Common myeloid progenitor, CD34-positive (primary cell): ENCODE results near the gene RADIL.

Experiments
- CTCF ChIA-PET: fragments of 350-600 bp; sonication (Branson Sonifier 250); formaldehyde crosslinking; loops from one replicate; lab custom pipeline; 2021; ENCODE audit warnings: antibody characterized with exemption; lab: Charles Lee
- POLR2A ChIA-PET: fragments of 350-600 bp; sonication (Branson Sonifier 250); formaldehyde crosslinking; loops from one replicate; lab custom pipeline; 2021; ENCODE audit warnings: antibody characterized with exemption; lab: Charles Lee
- DNase-seq, 3 donors: peaks; one replicate each; pipeline versions ENCODE4 v3.0.0 to v3.0.0-alpha.2; 2013
- H3K27ac ChIP-seq, 2 experiments: 1 replicate in 1 of 2; 2 replicates in 1 of 2; pipeline ENCODE4 v1.7.0; 2013; ENCODE audit warnings: inconsistent platforms in 2 of 2, low read length in 2 of 2, mild to moderate bottlenecking in 2 of 2, low read depth in 1 of 2, moderate library complexity in 1 of 2; ENCODE audit not compliant: severe bottlenecking in 2 of 2, insufficient read depth in 1 of 2, poor library complexity in 1 of 2
- H3K27me3 ChIP-seq, 5 experiments: replicated peaks in 2 of 5; 1 replicate in 3 of 5; 2 replicates in 2 of 5; pipeline versions ENCODE4 v1.6.1 to v1.7.0; 2013; ENCODE audit warnings: low read length in 4 of 5, mild to moderate bottlenecking in 2 of 5, moderate library complexity in 2 of 5, inconsistent platforms in 1 of 5; ENCODE audit not compliant: insufficient read depth in 5 of 5, control insufficient read depth in 4 of 5
- H3K36me3 ChIP-seq, 4 experiments: 1 replicate in 2 of 4; 2 replicates in 2 of 4; pipeline versions ENCODE4 v1.6.1 to v1.7.0; 2013; ENCODE audit warnings: low read length in 3 of 4, control low read depth in 1 of 4, mild to moderate bottlenecking in 1 of 4; ENCODE audit not compliant: control insufficient read depth in 4 of 4, insufficient read depth in 4 of 4
- H3K4me1 ChIP-seq, 4 experiments: 1 replicate in 3 of 4; 2 replicates in 1 of 4; pipeline versions ENCODE4 v1.6.1 to v1.7.1; 2013; ENCODE audit warnings: low read length in 3 of 4, mild to moderate bottlenecking in 3 of 4, control low read depth in 1 of 4, inconsistent platforms in 1 of 4, moderate library complexity in 1 of 4; ENCODE audit not compliant: control insufficient read depth in 4 of 4, insufficient read depth in 4 of 4; ENCODE audit errors: control extremely low read depth in 1 of 4
- H3K4me3 ChIP-seq, 7 experiments: 1 replicate in 4 of 7; 2 replicates in 3 of 7; pipeline versions ENCODE4 v1.5.1 to v1.7.0; 2013; ENCODE audit warnings: mild to moderate bottlenecking in 7 of 7, low read length in 6 of 7, moderate library complexity in 6 of 7, inconsistent platforms in 2 of 7, low read depth in 2 of 7, control low read depth in 1 of 7; ENCODE audit not compliant: insufficient read depth in 4 of 7, control insufficient read depth in 1 of 7; ENCODE audit errors: extremely low read depth in 1 of 7
- H3K9me3 ChIP-seq, 5 experiments: 1 replicate in 4 of 5; 2 replicates in 1 of 5; pipeline versions ENCODE4 v1.6.1 to v1.7.1; 2013; ENCODE audit warnings: low read length in 4 of 5, mild to moderate bottlenecking in 2 of 5, inconsistent platforms in 1 of 5, low read depth in 1 of 5, moderate library complexity in 1 of 5; ENCODE audit not compliant: control insufficient read depth in 4 of 5, insufficient read depth in 2 of 5; ENCODE audit errors: control extremely low read depth in 1 of 5
- WGBS: methylation state at CpG from one replicate; pipeline ENCODE4 v1.1.5; 2013; ENCODE audit not compliant: insufficient coverage; 5-methylcytosine and 5-hydroxymethylcytosine counted together

Gene RADIL

GRCh38 chr7:4808565-4808964, 75.0 kb downstream of the RADIL start:
- Histone ChIP-seq H3K4me3 (peak overlapping the region in 3 of 7 experiments; percentile 52 to 69 (median 56)), H3K4me1 (peaks cover 0 to 34% (median 20%) of the 10 kb centered on the region in 4 experiments), H3K9me3 (no peaks in the 10 kb centered on the region), H3K36me3 (no peaks in the 10 kb centered on the region), H3K27ac (no peak overlapping the region), H3K27me3 (no peaks in the 10 kb centered on the region)
- WGBS: 93% methylated on average over 20 of the region's 37 CpGs
- CTCF ChIA-PET: interaction anchor here (1.0 to 5.0 kb wide), 4 partner anchors 9 to 165 kb away, joined by 3 to 17 read pairs (median 10); no protein-coding TSS in a partner anchor
- DNase-seq: no peak
- POLR2A ChIA-PET: interaction anchor here (1.1 kb wide), 1 partner anchor 33 kb away, joined by 3 read pairs; the partner anchor contains the start of gene AP5Z1

GRCh38 chr7:4808026-4808425, 75.5 kb downstream of the RADIL start:
- WGBS: 35% methylated on average over 3 of the region's 5 CpGs
- no peaks in the 10 kb centered on the region for H3K36me3 ChIP-seq
- ChIA-PET POLR2A (interaction anchor here (1.1 to 1.6 kb wide), 2 partner anchors 16 to 33 kb away, joined by 3 to 5 read pairs; partner anchors contain the start of gene AP5Z1), CTCF (interaction anchor here (1.0 to 5.0 kb wide), 4 partner anchors 8 to 166 kb away, joined by 3 to 17 read pairs (median 10); no protein-coding TSS in a partner anchor)
- no peaks in the 10 kb centered on the region for H3K27me3 ChIP-seq
- H3K9me3 ChIP-seq: no peaks in the 10 kb centered on the region
- no peak overlapping the region for H3K27ac ChIP-seq
- peak overlapping the region in 1 of 7 experiments; percentile 16 for H3K4me3 ChIP-seq
- peaks cover 0 to 31% (median 20%) of the 10 kb centered on the region in 4 experiments for H3K4me1 ChIP-seq
- no peak for DNase-seq

DNA sequence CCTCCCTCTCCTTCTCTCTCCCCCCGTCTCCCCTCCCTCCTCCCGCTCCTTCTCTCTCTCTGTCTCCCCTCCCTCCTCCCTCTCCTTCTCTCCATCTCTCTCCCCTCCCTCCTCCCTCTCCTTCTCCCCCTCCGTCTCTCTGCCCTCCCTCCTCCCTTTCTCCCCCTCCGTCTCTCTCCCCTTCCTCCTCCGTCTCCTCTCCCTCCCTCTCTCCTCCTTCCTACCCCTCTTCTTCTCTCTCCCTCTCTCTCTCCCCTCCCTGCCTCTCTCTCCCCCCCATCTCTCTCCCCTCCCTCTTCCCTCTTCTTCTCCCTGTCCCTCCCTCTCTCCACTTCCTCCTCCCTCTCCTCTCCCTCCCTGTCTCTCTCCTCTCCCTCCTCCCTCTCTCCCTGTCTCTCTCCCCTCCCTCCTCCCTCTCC, 75.9 kb downstream of the RADIL start:
- H3K27ac ChIP-seq: no peak overlapping the region
- peak overlapping the region in 2 of 7 experiments; percentile 5 to 16 for H3K4me3 ChIP-seq
- no peaks in the 10 kb centered on the region for H3K36me3 ChIP-seq
- DNase-seq: no peak
- no peaks in the 10 kb centered on the region for H3K9me3 ChIP-seq
- ChIA-PET CTCF (interaction anchor here (1.0 to 5.0 kb wide), 4 partner anchors 8 to 166 kb away, joined by 3 to 17 read pairs (median 10); no protein-coding TSS in a partner anchor), POLR2A (interaction anchor here (1.6 kb wide), 1 partner anchor 15 kb away, joined by 5 read pairs; no protein-coding TSS in a partner anchor)
- 0% methylated on average over 4 of the region's 5 CpGs for WGBS
- H3K27me3 ChIP-seq: no peaks in the 10 kb centered on the region
- H3K4me1 ChIP-seq: peaks cover 0 to 31% (median 20%) of the 10 kb centered on the region in 4 experiments

DNA sequence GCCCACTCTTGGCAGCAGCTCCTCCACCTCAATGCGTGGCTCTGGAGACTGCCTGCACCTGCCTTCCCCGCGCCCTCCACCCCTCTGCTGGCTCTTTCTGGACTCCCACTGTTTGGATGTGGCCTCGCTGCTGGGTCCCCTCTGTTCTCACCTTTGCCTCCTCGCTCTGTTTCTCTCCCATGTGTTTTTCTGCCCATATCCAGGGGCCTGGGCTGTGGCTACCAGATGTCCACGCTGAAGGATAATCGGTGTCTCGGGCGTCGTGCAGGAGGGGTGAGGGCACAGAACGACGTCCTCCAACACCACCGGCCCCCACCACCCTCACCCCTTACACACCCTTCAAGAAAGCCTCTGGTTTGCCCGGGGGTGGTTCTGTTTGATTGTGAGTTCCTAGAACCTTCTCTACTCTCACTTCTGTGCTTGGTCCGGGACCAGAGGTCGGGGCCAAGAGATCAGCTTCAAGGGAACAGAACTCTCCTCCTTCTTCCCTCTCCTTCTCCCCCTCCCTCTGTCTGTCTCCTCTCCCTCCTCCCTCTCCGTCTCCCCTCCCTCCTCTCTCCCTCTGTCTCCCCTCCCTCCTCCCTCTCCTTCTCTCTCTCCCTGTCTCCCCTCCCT, 76.4 kb downstream of the RADIL start:
- DNase-seq: peak in 1 of 3 donors; percentile 18
- Histone ChIP-seq H3K9me3 (no peaks in the 10 kb centered on the region), H3K27me3 (no peaks in the 10 kb centered on the region), H3K36me3 (no peaks in the 10 kb centered on the region), H3K4me1 (peaks cover 0 to 31% (median 20%) of the 10 kb centered on the region in 4 experiments), H3K4me3 (peak overlapping the region in 1 of 7 experiments; percentile 5), H3K27ac (no peak overlapping the region)
- CTCF ChIA-PET: interaction anchor here (0.9 to 5.0 kb wide), 3 partner anchors 10 to 23 kb away, joined by 3 to 17 read pairs (median 6); no protein-coding TSS in a partner anchor
- POLR2A ChIA-PET: interaction anchor here (1.6 kb wide), 1 partner anchor 15 kb away, joined by 5 read pairs; no protein-coding TSS in a partner anchor
- 70% methylated on average over 8 of the region's 17 CpGs for WGBS

GRCh38 chr7:4805984-4806300, 77.6 kb downstream of the RADIL start:
- H3K27me3 ChIP-seq: no peaks in the 10 kb centered on the region
- WGBS: 67% methylated on average over 8 of the region's 8 CpGs
- H3K36me3 ChIP-seq: no peaks in the 10 kb centered on the region
- H3K9me3 ChIP-seq: no peaks in the 10 kb centered on the region
- H3K27ac ChIP-seq: no peak overlapping the region
- POLR2A ChIA-PET: no interaction called here
- H3K4me1 ChIP-seq: peaks cover 0 to 31% (median 20%) of the 10 kb centered on the region in 4 experiments
- no peak for DNase-seq
- CTCF ChIA-PET: interaction anchor here (1.4 to 5.0 kb wide), 3 partner anchors 9 to 14 kb away, joined by 3 to 17 read pairs (median 6); no protein-coding TSS in a partner anchor
- H3K4me3 ChIP-seq: no peak overlapping the region

GRCh38 chr7:4805110-4805983, 78.2 kb downstream of the RADIL start:
- ChIA-PET CTCF (interaction anchor here (1.0 to 5.0 kb wide), 4 partner anchors 8 to 280 kb away, joined by 3 to 17 read pairs (median 4); no protein-coding TSS in a partner anchor), POLR2A (no interaction called here)
- H3K27ac ChIP-seq: no peak overlapping the region
- no peak for DNase-seq
- 87% methylated on average over 26 of the region's 29 CpGs for WGBS
- no peaks in the 10 kb centered on the region for H3K36me3 ChIP-seq
- peaks cover 0 to 31% (median 20%) of the 10 kb centered on the region in 4 experiments for H3K4me1 ChIP-seq
- no peak overlapping the region for H3K4me3 ChIP-seq
- H3K9me3 ChIP-seq: no peaks in the 10 kb centered on the region
- no peaks in the 10 kb centered on the region for H3K27me3 ChIP-seq
